ENCODE results near the gene PLA2G2D.

- TF ChIP-seq CTCF (IDR thresholded peaks at IDR 0.05; ENCODE audit: poor library complexity): no peak
- no peak for TF ChIP-seq EZH2phosphoT487 (IDR thresholded peaks at IDR 0.05; ENCODE audit: low read depth, severe bottlenecking, unreplicated experiment)
- no peak for TF ChIP-seq EZH2 (IDR thresholded peaks at IDR 0.05; ENCODE audit: borderline replicate concordance)
Measured at GRCh38 chr1:20072771-20073170, 46.6 kb downstream of the PLA2G2D start.
